NCI-H345 (cell line): Measurements from ENCODE around the gene ICAM1.
"Not testable (repeated sequence)": the region's sequence is repeated elsewhere in the genome, so short reads cannot be mapped to it uniquely, and the experiment has no call there.

Source experiments
- DNase-seq: peaks from one replicate; lab custom pipeline; 2025; lab: John Stamatoyannopoulos, UW

Gene ICAM1

GRCh38 chr19:10277795-10278589 lies 7.1 kb downstream of the ICAM1 start:
- no peak for DNase-seq

DNA sequence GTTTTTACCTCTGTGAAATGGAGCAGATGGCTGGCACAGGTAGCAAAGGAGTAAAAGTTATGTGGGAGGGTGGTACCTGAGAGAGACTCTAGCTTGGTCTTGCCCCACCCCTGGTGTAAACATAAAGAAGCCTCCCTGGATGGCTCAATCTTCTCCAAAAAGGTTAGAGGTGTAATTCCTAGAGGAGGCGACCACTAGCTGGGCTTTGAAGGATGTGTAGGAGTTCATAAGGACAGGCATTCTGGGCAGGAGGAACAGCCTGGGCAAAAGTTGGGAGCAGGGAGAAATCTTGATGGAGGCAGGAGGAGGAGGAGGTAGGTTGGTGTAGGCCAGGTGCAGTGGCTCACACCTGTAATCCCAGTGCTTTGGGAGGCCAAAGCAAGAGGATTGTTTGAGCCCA lies 8.0 kb downstream of the ICAM1 start:
- DNase-seq, result no peak

DNA sequence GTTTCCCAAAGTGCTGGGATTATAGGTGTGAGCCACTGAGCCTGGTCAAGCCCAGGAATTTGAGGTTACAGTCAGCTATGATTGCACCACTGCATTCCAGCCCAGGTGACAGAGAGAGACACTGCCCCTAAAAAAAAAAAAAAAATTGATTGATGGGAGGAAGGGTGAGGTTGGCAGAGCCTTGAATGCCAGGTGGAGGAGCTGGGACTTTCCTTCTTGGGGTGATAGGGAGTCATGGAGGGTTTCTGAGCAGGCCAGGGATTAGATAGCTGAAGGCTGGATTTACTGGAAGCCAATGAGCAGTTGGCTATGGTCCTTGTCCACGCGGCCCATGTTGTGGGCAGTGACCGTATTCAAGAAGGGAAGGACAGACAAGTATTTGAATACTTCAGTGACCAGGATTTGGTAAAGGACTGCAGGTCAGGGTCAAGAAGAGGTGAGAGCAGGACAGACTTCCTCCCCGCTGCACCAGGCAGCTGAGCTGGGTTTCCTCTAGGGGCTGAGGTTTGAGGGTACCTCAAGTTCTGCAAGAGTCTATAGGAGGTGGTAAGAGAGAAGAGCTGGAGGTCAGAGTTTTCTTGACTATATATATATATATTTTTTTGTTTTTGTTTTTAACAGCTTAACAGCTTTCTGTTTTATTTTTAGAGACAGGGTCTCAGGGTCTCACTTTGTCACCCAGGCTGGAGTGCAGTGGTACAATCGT lies 9.0 kb downstream of the ICAM1 start:
- no peak for DNase-seq

DNA sequence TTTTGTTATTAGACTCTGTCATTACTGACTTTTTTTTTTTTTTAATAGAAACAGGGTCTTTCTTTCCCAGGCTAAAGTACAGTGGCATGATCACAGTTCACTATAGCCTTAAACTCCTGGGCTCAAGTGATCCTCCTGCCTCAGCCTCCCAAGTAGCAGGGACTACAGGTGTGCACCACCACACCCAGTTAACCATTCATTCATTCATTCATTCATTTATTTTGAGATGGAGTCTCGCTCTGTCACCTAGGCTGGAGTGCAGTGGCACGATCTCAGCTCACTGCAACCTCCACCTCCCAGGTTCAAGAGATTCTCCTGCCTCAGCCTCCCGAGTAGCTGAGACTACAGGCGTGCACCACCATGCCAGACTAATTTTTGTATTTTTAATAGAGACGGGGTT lies 11.1 kb downstream of the ICAM1 start:
- DNase-seq, result not testable (repeated sequence)

GRCh38 chr19:10283301-10284064 lies 12.6 kb downstream of the ICAM1 start:
- no peak for DNase-seq

- DNase-seq, result no peak
These were observed 13.4 kb downstream of the ICAM1 start for GRCh38 chr19:10284065-10284959.

- DNase-seq, result no peak
These were observed 14.0 kb downstream of the ICAM1 start for GRCh38 chr19:10284960-10285278.

DNA sequence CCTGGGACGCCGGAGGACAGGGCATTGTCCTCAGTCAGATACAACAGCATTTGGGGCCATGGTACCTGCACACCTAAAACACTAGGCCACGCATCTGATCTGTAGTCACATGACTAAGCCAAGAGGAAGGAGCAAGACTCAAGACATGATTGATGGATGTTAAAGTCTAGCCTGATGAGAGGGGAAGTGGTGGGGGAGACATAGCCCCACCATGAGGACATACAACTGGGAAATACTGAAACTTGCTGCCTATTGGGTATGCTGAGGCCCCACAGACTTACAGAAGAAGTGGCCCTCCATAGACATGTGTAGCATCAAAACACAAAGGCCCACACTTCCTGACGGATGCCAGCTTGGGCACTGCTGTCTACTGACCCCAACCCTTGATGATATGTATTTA lies 14.5 kb downstream of the ICAM1 start:
- no peak for DNase-seq

GRCh38 chr19:10286803-10287737 lies 16.1 kb downstream of the ICAM1 start, which contains the start of gene ICAM4:
Gene ICAM4, plus strand, starts transcription at chr19:10286955. Its CDS starts 58 bp downstream, at chr19:10287013.
- DNase-seq, result no peak

- DNase-seq, result peak; percentile 7
These were observed 17.8 kb downstream of the ICAM1 start for GRCh38 chr19:10288662-10289166.

- DNase-seq, result peak; percentile 73
These were observed 18.4 kb downstream of the ICAM1 start for GRCh38 chr19:10289167-10289835.

GRCh38 chr19:10289836-10290356 lies 19.0 kb downstream of the ICAM1 start, which contains the start of gene ICAM5:
Gene ICAM5, plus strand, starts transcription at chr19:10289952. Its CDS starts 92 bp downstream, at chr19:10290044.
- DNase-seq, result peak; percentile 17

DNA sequence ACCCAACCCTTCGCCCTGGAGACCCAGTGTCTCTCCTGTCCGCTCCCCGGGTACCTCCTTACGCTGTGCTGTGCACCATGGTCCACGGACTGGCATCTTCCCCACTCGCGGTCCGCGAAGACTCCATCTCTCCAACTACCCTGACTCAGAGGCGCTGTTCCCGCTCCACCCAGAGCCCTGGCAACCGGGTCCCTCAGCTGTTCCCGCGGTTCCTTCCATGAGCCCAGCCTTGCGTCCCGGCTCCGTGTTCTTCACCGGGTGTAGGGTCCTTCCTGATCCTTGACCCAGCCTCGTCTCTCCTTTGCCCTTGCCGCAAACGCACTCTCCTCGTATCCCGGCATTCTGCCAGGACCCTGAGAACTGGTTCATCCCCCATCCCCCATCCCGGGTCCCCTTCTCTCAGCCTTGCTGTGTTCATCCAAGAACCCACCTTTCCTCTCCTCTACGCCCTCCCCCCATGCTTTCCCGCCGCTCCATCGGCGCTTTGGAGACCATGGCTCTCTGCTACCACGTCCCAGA lies 19.5 kb downstream of the ICAM1 start:
- DNase-seq, result no peak

GRCh38 chr19:10290876-10291553 lies 20.1 kb downstream of the ICAM1 start:
- peak; percentile 21 for DNase-seq

GRCh38 chr19:10291554-10292205 lies 20.8 kb downstream of the ICAM1 start:
- no peak for DNase-seq

DNA sequence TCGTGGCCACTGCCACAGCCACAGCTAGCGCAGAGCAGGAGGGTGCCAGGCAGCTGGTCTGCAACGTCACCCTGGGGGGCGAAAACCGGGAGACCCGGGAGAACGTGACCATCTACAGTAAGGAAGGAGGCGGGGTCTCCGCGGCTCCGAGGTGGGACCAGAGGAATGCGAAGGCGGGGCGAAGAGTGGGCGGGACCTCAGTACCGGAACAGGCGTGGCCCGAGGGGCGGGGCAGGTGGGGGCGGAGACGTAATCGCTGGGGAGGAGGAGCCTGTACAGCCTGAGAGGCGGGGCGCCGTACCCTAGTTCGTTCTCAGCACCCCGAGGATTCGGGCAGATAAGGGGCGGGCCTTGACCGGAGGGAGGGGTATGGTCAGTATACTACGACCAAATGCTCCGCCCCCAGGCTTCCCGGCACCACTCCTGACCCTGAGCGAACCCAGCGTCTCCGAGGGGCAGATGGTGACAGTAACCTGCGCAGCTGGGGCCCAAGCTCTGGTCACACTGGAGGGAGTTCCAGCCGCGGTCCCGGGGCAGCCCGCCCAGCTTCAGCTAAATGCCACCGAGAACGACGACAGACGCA lies 21.4 kb downstream of the ICAM1 start:
- DNase-seq, result peak; percentile 52

- no peak for DNase-seq
These were observed 22.1 kb downstream of the ICAM1 start for GRCh38 chr19:10292789-10293636.
